Stimulated activated effector memory CD8-positive, alpha-beta T cell treated with anti-CD3 and anti-CD28 coated beads, Interleukin-12 subunit alpha, Interleukin-12 subunit beta, amount 100 ng/mL, for 72 hours (primary cell): ENCODE data around the gene MBOAT2.
A peak's percentile ranks its signal among the peaks of the same experiment; 100 is the strongest.

Source experiments
- ATAC-seq: fragments of 150-1000 bp; cut with Tn5 transposase; 2 replicates; pipeline ENCODE4 v1.10.0; 2021
- DNase-seq, 2 donors: peaks; one replicate each; pipeline ENCODE4 v3.0.0; 2021 to 2022; ENCODE audit warnings: low spot score in 2 of 2
- H3K27ac Mint-ChIP-seq: one replicate; pipeline ENCODE4 v1.8.0; 2022; ENCODE audit warnings: mild to moderate bottlenecking, mixed read lengths
- H3K36me3 Mint-ChIP-seq: one replicate; pipeline ENCODE4 v1.8.0; 2022; ENCODE audit warnings: mild to moderate bottlenecking, mixed read lengths
- H3K4me1 Mint-ChIP-seq: one replicate; pipeline ENCODE4 v1.8.0; 2022; ENCODE audit warnings: mixed read lengths
- H3K4me3 Mint-ChIP-seq: one replicate; pipeline ENCODE4 v1.8.0; 2022; ENCODE audit warnings: mild to moderate bottlenecking, mixed read lengths
- H3K9me3 Mint-ChIP-seq: one replicate; pipeline ENCODE4 v1.8.0; 2022; ENCODE audit warnings: mixed read lengths

MBOAT2 gene

GRCh38 chr2:9002637-9003365 lies 683 bp downstream of the MBOAT2 start:
- peak; percentile 5 to 55 for DNase-seq
- H3K27ac Mint-ChIP-seq: no peak overlapping the region
- no peaks in the 10 kb centered on the region for H3K9me3 Mint-ChIP-seq
- H3K36me3 Mint-ChIP-seq: no peaks in the 10 kb centered on the region
- peak overlapping the region; percentile 62 for H3K4me3 Mint-ChIP-seq
- ATAC-seq: no peak
- H3K4me1 Mint-ChIP-seq: peaks cover 5% of the 10 kb centered on the region

DNA sequence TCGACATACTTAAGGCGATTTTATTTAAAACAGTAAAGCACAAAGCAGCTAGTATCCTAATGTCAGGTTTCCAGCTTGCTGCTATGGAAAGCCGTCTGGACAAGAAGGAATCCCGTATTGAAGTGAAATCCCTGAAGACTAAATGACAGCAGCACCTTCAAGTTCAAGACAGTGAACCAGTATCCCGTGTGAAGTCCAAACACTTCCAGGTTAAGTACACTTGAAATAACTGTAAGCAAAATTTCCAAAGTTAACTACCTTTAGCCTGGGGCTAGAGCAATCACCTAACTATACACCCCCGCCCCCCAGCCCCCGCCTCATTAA lies 1.2 kb downstream of the MBOAT2 start:
- peaks cover 5% of the 10 kb centered on the region for H3K4me1 Mint-ChIP-seq
- H3K9me3 Mint-ChIP-seq: no peaks in the 10 kb centered on the region
- no peak overlapping the region for H3K27ac Mint-ChIP-seq
- H3K4me3 Mint-ChIP-seq: peak overlapping the region; percentile 62
- DNase-seq: no peak
- no peak for ATAC-seq
- H3K36me3 Mint-ChIP-seq: no peaks in the 10 kb centered on the region

DNA sequence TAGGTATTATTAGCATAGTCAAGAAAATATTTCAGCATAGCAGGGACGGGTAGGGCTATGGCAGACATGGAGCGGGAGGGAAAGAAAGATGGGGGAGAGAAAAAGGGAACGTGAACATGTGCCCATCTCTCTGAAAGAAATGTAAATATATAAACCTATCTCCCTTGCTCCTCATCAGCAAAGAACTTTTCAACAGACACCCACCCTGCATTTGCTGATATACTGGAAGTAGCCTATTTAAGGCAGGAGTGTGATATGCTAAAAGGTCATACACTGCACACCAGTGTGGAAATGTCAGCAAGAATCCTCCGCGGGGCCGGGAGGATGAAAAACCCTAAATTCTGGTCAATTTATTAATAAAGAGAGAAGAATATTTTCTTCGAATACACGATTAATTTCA lies 1.7 kb downstream of the MBOAT2 start:
- no peaks in the 10 kb centered on the region for H3K36me3 Mint-ChIP-seq
- no peak overlapping the region for H3K27ac Mint-ChIP-seq
- H3K4me3 Mint-ChIP-seq: no peak overlapping the region
- DNase-seq (no peak), ATAC-seq (no peak)
- no peaks in the 10 kb centered on the region for H3K9me3 Mint-ChIP-seq
- H3K4me1 Mint-ChIP-seq: peaks cover 5% of the 10 kb centered on the region

- Mint-ChIP-seq H3K36me3 (no peaks in the 10 kb centered on the region), H3K4me3 (no peak overlapping the region), H3K27ac (no peak overlapping the region), H3K9me3 (no peaks in the 10 kb centered on the region), H3K4me1 (peaks cover 5% of the 10 kb centered on the region)
- DNase-seq (no peak), ATAC-seq (no peak)
Measured at GRCh38 chr2:9001229-9001628, 2.3 kb downstream of the MBOAT2 start.

DNA sequence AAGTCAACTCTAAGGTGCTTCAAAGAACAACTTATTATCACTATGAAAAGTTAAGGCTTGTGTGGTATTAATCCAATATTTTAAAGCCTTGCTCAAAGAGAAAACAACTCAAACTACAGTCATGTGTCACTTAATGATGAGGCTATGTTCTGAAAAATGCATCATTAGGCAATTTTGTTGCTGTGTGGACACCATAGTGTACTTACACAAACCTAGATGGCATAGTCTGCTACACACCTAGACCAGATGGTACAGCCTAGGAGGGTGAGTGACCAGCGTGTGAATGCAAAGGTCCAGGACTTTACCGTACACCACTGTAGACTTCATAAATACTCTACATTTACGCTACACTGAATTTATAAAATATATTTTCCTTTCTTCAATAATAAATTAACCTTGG lies 3.0 kb downstream of the MBOAT2 start:
- DNase-seq (no peak), ATAC-seq (no peak)
- Mint-ChIP-seq H3K4me1 (peaks cover 5% of the 10 kb centered on the region), H3K4me3 (no peak overlapping the region), H3K27ac (no peak overlapping the region), H3K36me3 (no peaks in the 10 kb centered on the region), H3K9me3 (no peaks in the 10 kb centered on the region)

DNA sequence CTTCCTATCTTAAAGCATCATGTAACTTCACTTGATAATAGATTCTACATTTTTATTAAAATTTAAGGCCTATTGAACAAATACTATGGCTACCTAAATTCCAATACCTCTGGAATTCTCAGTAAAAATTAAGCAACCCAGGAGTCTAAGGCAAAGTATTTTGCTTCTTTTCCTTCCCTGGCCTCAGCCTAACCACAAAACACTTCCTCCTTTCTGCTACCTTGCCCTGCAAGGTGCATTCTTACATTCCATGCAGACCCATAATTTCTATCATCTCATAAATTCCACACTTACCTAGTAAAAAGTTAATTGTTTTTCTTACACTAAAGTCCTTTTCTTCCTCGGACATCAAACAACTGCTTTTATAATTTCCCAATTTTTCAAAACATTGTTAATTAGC lies 3.7 kb downstream of the MBOAT2 start:
- H3K36me3 Mint-ChIP-seq: no peaks in the 10 kb centered on the region
- no peak overlapping the region for H3K4me3 Mint-ChIP-seq
- no peak for ATAC-seq
- H3K27ac Mint-ChIP-seq: no peak overlapping the region
- peaks cover 5% of the 10 kb centered on the region for H3K4me1 Mint-ChIP-seq
- H3K9me3 Mint-ChIP-seq: no peaks in the 10 kb centered on the region
- DNase-seq: no peak

- no peak for ATAC-seq
- H3K4me3 Mint-ChIP-seq: no peak overlapping the region
Measured at GRCh38 chr2:8999102-8999446, 4.4 kb downstream of the MBOAT2 start.

DNA sequence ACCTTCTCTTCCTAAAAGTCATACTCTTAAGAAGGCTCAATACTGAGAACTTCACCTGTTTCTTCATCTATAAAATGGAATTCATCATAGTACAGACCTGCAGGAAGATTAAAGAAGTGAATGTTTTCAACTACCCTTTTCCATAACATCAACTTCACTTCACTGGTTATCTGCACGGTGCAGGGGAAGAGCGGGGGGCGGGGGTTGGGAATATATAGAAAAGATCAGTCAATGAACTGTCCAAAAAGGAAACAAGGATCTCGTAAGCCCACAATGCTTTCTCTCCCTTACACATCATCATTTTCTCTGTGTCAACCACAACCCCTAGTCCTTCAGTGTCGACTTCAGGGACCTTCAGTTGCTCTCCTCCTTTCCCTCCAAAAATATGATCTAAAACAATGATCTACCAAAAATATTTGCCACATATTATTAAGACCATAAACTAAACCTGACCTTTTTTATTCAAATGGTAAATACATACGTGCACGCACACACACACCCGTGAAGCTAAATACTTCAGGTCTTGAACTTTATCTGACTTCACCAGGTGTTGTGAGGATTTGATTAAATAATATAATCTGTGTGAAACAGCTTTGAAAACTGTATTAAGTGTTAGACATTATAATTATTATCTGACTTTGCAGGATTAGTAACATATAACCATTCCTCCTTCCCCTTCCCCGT lies 4.9 kb downstream of the MBOAT2 start:
- H3K4me3 Mint-ChIP-seq: no peak overlapping the region
- H3K4me1 Mint-ChIP-seq: no peaks in the 10 kb centered on the region
- no peaks in the 10 kb centered on the region for H3K9me3 Mint-ChIP-seq

More at GRCh38 chr2:8999102-8999446, 4.4 kb downstream of the MBOAT2 start:
- Mint-ChIP-seq H3K9me3 (no peaks in the 10 kb centered on the region), H3K4me1 (no peaks in the 10 kb centered on the region), H3K36me3 (no peaks in the 10 kb centered on the region), H3K27ac (no peak overlapping the region)
- DNase-seq: no peak

GRCh38 chr2:8997631-8998030 lies 5.9 kb downstream of the MBOAT2 start:
- no peak for DNase-seq
- Mint-ChIP-seq H3K27ac (no peak overlapping the region), H3K36me3 (no peaks in the 10 kb centered on the region), H3K4me1 (no peaks in the 10 kb centered on the region), H3K4me3 (no peak overlapping the region), H3K9me3 (no peaks in the 10 kb centered on the region)
- ATAC-seq: no peak

More for the DNA sequence above, 4.9 kb downstream of the MBOAT2 start:
- DNase-seq (no peak), ATAC-seq (no peak)
- Mint-ChIP-seq H3K27ac (no peak overlapping the region), H3K36me3 (no peaks in the 10 kb centered on the region)

- Mint-ChIP-seq H3K9me3 (no peaks in the 10 kb centered on the region), H3K4me3 (no peak overlapping the region), H3K36me3 (no peaks in the 10 kb centered on the region), H3K4me1 (no peaks in the 10 kb centered on the region), H3K27ac (no peak overlapping the region)
- ATAC-seq: no peak
- DNase-seq: no peak
Measured at GRCh38 chr2:8997108-8997507, 6.4 kb downstream of the MBOAT2 start.

GRCh38 chr2:8996006-8996405 lies 7.5 kb downstream of the MBOAT2 start:
- no peaks in the 10 kb centered on the region for H3K9me3 Mint-ChIP-seq
- H3K27ac Mint-ChIP-seq: no peak overlapping the region
- H3K36me3 Mint-ChIP-seq: no peaks in the 10 kb centered on the region
- H3K4me1 Mint-ChIP-seq: no peaks in the 10 kb centered on the region
- no peak for ATAC-seq
- no peak overlapping the region for H3K4me3 Mint-ChIP-seq
- DNase-seq: no peak

- H3K4me1 Mint-ChIP-seq: no peaks in the 10 kb centered on the region
- no peaks in the 10 kb centered on the region for H3K9me3 Mint-ChIP-seq
- no peak for DNase-seq
- no peak overlapping the region for H3K4me3 Mint-ChIP-seq
- H3K36me3 Mint-ChIP-seq: no peaks in the 10 kb centered on the region
- H3K27ac Mint-ChIP-seq: no peak overlapping the region
- no peak for ATAC-seq
Measured at GRCh38 chr2:8994386-8994785, 9.1 kb downstream of the MBOAT2 start.

GRCh38 chr2:8993902-8994278 lies 9.6 kb downstream of the MBOAT2 start:
- DNase-seq (no peak), ATAC-seq (no peak)
- H3K9me3 Mint-ChIP-seq: no peaks in the 10 kb centered on the region
- H3K4me3 Mint-ChIP-seq: no peak overlapping the region
- H3K4me1 Mint-ChIP-seq: no peaks in the 10 kb centered on the region
- H3K36me3 Mint-ChIP-seq: no peaks in the 10 kb centered on the region
- no peak overlapping the region for H3K27ac Mint-ChIP-seq

- Mint-ChIP-seq H3K36me3 (no peaks in the 10 kb centered on the region), H3K4me3 (no peak overlapping the region), H3K9me3 (no peaks in the 10 kb centered on the region)
Measured at GRCh38 chr2:8993196-8993901, 10.1 kb downstream of the MBOAT2 start.

GRCh38 chr2:8992643-8993042 lies 10.8 kb downstream of the MBOAT2 start:
- Mint-ChIP-seq H3K36me3 (no peaks in the 10 kb centered on the region), H3K27ac (no peak overlapping the region), H3K4me1 (no peaks in the 10 kb centered on the region), H3K9me3 (no peaks in the 10 kb centered on the region), H3K4me3 (no peak overlapping the region)
- DNase-seq (no peak), ATAC-seq (no peak)

More at GRCh38 chr2:8993196-8993901, 10.1 kb downstream of the MBOAT2 start:
- Mint-ChIP-seq H3K4me1 (no peaks in the 10 kb centered on the region), H3K27ac (no peak overlapping the region)
- DNase-seq (no peak), ATAC-seq (no peak)

GRCh38 chr2:8989536-8990079 lies 13.9 kb downstream of the MBOAT2 start:
- Mint-ChIP-seq H3K36me3 (no peaks in the 10 kb centered on the region), H3K27ac (no peak overlapping the region), H3K4me3 (no peak overlapping the region), H3K9me3 (no peaks in the 10 kb centered on the region), H3K4me1 (peaks cover 6% of the 10 kb centered on the region)
- DNase-seq (no peak), ATAC-seq (no peak)
